Lower leg skin (tissue), 4 donors: ENCODE data around the gene PHF21A. TPM values are rescaled to one million over a fixed set of nuclear protein-coding genes. Genes with fewer than 3 reads are reported as not detected.

Experiments
- DNase-seq, 2 donors: peaks; one replicate each; pipeline ENCODE4 v3.0.0-alpha.2; 2019; ENCODE audit warnings: low spot score in 2 of 2
- H3K4me3 ChIP-seq: fragments of 200-600 bp; sonication (generic); 2 replicates; pipeline ENCODE4 v1.5.1; 2017; ENCODE audit warnings: mild to moderate bottlenecking, low read depth; ENCODE audit not compliant: poor library complexity, severe bottlenecking
- CTCF ChIP-seq, 3 donors: fragments of 450-650 bp; IDR thresholded peaks; one replicate each; pipeline ENCODE4 v1.5.1; 2016; ENCODE audit warnings: antibody characterized with exemption in 3 of 3, mild to moderate bottlenecking in 3 of 3, moderate library complexity in 2 of 3
- POLR2A ChIP-seq, 2 donors: fragments of 450-650 bp; IDR thresholded peaks; one replicate each; pipeline ENCODE4 v1.6.1; 2016 to 2017; ENCODE audit warnings: antibody characterized with exemption in 2 of 2, mild to moderate bottlenecking in 1 of 2, moderate library complexity in 1 of 2
- WGBS, 2 donors: methylation state at CpG; one replicate each; pipeline ENCODE4 v1.1.5; 2018; 5-methylcytosine and 5-hydroxymethylcytosine counted together
- intact Hi-C: fragments of 100-400 bp; cut with DNase I; formaldehyde crosslinking; loops from one replicate; pipeline ENCODE4 v1.15.0; 2023; ENCODE audit warnings: low total_unique reads
- total RNA-seq, 4 donors: library from RNA; depleted of rRNA; stranded (reverse); fragments of >200 nt; gene quantifications; one replicate each; pipeline ENCODE4 v1.1.0, GENCODE V29; 2016

PHF21A gene
- total RNA-seq, 4 donors from 2014 or later = 16.4 to 52.4 (median 31.5) TPM

GRCh38 chr11:45937916-45938315 is 183.3 kb downstream of the PHF21A start:
- no peak for TF ChIP-seq CTCF (IDR thresholded peaks at IDR 0.05)
- no peak for TF ChIP-seq POLR2A (IDR thresholded peaks at IDR 0.05)
- intact Hi-C loops = no loop called here
- 83 to 89% methylated on average over 10 of the region's 10 CpGs for WGBS, 2 donors

GRCh38 chr11:45936511-45937054 is 184.7 kb downstream of the PHF21A start:
- intact Hi-C loops = no loop called here
- H3K4me3 ChIP-seq = no peak overlapping the region
- TF ChIP-seq CTCF (IDR thresholded peaks at IDR 0.05) = no peak
- no peak for TF ChIP-seq POLR2A (IDR thresholded peaks at IDR 0.05)
- 76 to 83% methylated on average over 4 of the region's 4 CpGs for WGBS, 2 donors
- no peak for DNase-seq

More at GRCh38 chr11:45937916-45938315, 183.3 kb downstream of the PHF21A start:
- H3K4me3 ChIP-seq = no peak overlapping the region
- no peak for DNase-seq

GRCh38 chr11:45935349-45936064 is 185.7 kb downstream of the PHF21A start:
- 83 to 84% methylated on average over 8 of the region's 8 CpGs for WGBS, 2 donors
- intact Hi-C loops = no loop called here
- H3K4me3 ChIP-seq = no peak overlapping the region
- no peak for DNase-seq
- TF ChIP-seq CTCF (IDR thresholded peaks at IDR 0.05) (no peak), POLR2A (IDR thresholded peaks at IDR 0.05) (no peak)

GRCh38 chr11:45934580-45935318 is 186.5 kb downstream of the PHF21A start:
- intact Hi-C loops = no loop called here
- TF ChIP-seq CTCF (IDR thresholded peaks at IDR 0.05) = no peak
- no peak for TF ChIP-seq POLR2A (IDR thresholded peaks at IDR 0.05)
- H3K4me3 ChIP-seq = no peak overlapping the region
- WGBS, 2 donors = 73 to 74% methylated on average over 12 of the region's 12 CpGs
- DNase-seq = no peak

- TF ChIP-seq POLR2A (IDR thresholded peaks at IDR 0.05) (no peak), CTCF (IDR thresholded peaks at IDR 0.05) (no peak)
- no peak overlapping the region for H3K4me3 ChIP-seq
- intact Hi-C loops = no loop called here
Measured at GRCh38 chr11:45933846-45934579, 187.2 kb downstream of the PHF21A start.

More at GRCh38 chr11:45933846-45934579, 187.2 kb downstream of the PHF21A start:
- no peak for DNase-seq
- WGBS, 2 donors = 45 to 49% methylated on average over 20 to 21 of the region's 21 CpGs
